ENCODE results near the gene MEOX1.
"Not testable (repeated sequence)": the region's sequence is repeated elsewhere in the genome, so short reads cannot be mapped to it uniquely, and the experiment has no call there.

MEOX1 gene

GRCh38 chr17:43615330-43616028, 46.2 kb downstream of the MEOX1 start:
- DNase-seq: no peak

- no peak for DNase-seq
Measured at GRCh38 chr17:43614561-43614960, 47.2 kb downstream of the MEOX1 start.

- no peak for DNase-seq
Measured at GRCh38 chr17:43613917-43614316, 47.8 kb downstream of the MEOX1 start.

GRCh38 chr17:43612515-43612914, 49.2 kb downstream of the MEOX1 start:
- no peak for DNase-seq

- no peak for DNase-seq
Measured at GRCh38 chr17:43611230-43611969, 50.3 kb downstream of the MEOX1 start.

GRCh38 chr17:43609613-43610385, 51.9 kb downstream of the MEOX1 start:
- DNase-seq: no peak

- DNase-seq: no peak
Measured at GRCh38 chr17:43608313-43608712, 53.4 kb downstream of the MEOX1 start.

GRCh38 chr17:43604549-43604948, 57.2 kb downstream of the MEOX1 start:
- no peak for DNase-seq

GRCh38 chr17:43603321-43603720, 58.4 kb downstream of the MEOX1 start:
- no peak for DNase-seq

GRCh38 chr17:43602556-43602955, 59.2 kb downstream of the MEOX1 start:
- not testable (repeated sequence) for DNase-seq

- DNase-seq: no peak
Measured at GRCh38 chr17:43601280-43602039, 60.3 kb downstream of the MEOX1 start.

- no peak for DNase-seq
Measured at GRCh38 chr17:43599835-43600234, 61.9 kb downstream of the MEOX1 start.

GRCh38 chr17:43599046-43599395, 62.7 kb downstream of the MEOX1 start:
- DNase-seq: no peak

GRCh38 chr17:43598357-43599045, 63.2 kb downstream of the MEOX1 start:
- no peak for DNase-seq

- DNase-seq: no peak
Measured at GRCh38 chr17:43597624-43598356, 63.9 kb downstream of the MEOX1 start.

GRCh38 chr17:43595466-43595865, 66.3 kb downstream of the MEOX1 start:
- DNase-seq: no peak

GRCh38 chr17:43591779-43592562, 69.8 kb downstream of the MEOX1 start:
- no peak for DNase-seq

- no peak for DNase-seq
Measured at GRCh38 chr17:43591001-43591400, 70.7 kb downstream of the MEOX1 start.

Data from NCI-H774 (cell line).